PFSK-1 (cell line): Measurements from ENCODE around the gene MS4A8.

Experiments used
- FOXP2 ChIP-seq: optimal IDR thresholded peaks from 2 replicates; pipeline ENCODE3; 2011; ENCODE audit warnings: borderline replicate concordance, control low read depth, inconsistent platforms; ENCODE audit not compliant: insufficient read depth; ENCODE audit errors: extremely low read length, extremely low read depth
- POLR2AphosphoS5 ChIP-seq: IDR thresholded peaks from 2 replicates; pipeline ENCODE4 v1.6.1; 2012; ENCODE audit warnings: low read depth, mild to moderate bottlenecking, control low read depth, low read length, moderate library complexity
- SIN3A ChIP-seq: IDR thresholded peaks from 2 replicates; pipeline ENCODE4 v1.6.1; 2012; ENCODE audit warnings: mild to moderate bottlenecking, low read length, moderate library complexity, borderline replicate concordance; ENCODE audit not compliant: insufficient read depth
- TAF1 ChIP-seq: IDR thresholded peaks from 2 replicates; pipeline ENCODE4 v1.6.1; 2012; ENCODE audit warnings: low read length, control low read depth, borderline replicate concordance; ENCODE audit not compliant: insufficient read depth
- TF ChIP-seq, protein P1 (sequence below), 2 experiments: IDR thresholded peaks; 2 replicates each; pipeline versions ENCODE4 v1.6.1 to v1.8.0; 2011 to 2012; ENCODE audit warnings: low read depth in 2 of 2, low read length in 2 of 2, control low read depth in 1 of 2, inconsistent platforms in 1 of 2, mild to moderate bottlenecking in 1 of 2, moderate library complexity in 1 of 2; ENCODE audit not compliant: insufficient read depth in 1 of 2

The MS4A8 gene

DNA sequence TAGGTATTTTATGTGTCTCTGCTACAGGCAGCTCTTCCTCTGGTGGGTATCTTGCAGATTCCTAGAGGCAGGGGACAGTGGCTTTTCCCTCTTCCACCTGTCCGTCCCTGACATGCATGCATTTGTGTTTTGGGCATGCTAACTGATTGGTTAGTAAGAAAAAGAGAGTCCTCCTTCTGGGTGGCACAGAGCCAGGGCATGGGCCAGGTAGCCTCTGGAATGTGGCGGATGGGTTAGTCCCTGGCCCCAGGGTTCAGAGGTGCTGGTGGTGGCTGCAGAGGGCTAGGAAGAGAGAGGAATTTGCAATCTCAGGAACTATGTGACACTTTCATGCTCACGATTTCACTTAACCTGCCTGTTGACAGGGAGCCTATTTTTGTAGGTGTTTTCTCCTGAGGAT lies 51.5 kb downstream of the MS4A8 start:
- no peak for TF ChIP-seq POLR2AphosphoS5
- TF ChIP-seq, protein P1, sequence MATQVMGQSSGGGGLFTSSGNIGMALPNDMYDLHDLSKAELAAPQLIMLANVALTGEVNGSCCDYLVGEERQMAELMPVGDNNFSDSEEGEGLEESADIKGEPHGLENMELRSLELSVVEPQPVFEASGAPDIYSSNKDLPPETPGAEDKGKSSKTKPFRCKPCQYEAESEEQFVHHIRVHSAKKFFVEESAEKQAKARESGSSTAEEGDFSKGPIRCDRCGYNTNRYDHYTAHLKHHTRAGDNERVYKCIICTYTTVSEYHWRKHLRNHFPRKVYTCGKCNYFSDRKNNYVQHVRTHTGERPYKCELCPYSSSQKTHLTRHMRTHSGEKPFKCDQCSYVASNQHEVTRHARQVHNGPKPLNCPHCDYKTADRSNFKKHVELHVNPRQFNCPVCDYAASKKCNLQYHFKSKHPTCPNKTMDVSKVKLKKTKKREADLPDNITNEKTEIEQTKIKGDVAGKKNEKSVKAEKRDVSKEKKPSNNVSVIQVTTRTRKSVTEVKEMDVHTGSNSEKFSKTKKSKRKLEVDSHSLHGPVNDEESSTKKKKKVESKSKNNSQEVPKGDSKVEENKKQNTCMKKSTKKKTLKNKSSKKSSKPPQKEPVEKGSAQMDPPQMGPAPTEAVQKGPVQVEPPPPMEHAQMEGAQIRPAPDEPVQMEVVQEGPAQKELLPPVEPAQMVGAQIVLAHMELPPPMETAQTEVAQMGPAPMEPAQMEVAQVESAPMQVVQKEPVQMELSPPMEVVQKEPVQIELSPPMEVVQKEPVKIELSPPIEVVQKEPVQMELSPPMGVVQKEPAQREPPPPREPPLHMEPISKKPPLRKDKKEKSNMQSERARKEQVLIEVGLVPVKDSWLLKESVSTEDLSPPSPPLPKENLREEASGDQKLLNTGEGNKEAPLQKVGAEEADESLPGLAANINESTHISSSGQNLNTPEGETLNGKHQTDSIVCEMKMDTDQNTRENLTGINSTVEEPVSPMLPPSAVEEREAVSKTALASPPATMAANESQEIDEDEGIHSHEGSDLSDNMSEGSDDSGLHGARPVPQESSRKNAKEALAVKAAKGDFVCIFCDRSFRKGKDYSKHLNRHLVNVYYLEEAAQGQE (IDR thresholded peaks at IDR 0.05; ENCODE audit: insufficient read depth in 1 of 2, low read depth in 2 of 2, low read length in 2 of 2): no peak
- no peak for TF ChIP-seq TAF1
- TF ChIP-seq SIN3A: no peak
- no peak for TF ChIP-seq FOXP2

DNA sequence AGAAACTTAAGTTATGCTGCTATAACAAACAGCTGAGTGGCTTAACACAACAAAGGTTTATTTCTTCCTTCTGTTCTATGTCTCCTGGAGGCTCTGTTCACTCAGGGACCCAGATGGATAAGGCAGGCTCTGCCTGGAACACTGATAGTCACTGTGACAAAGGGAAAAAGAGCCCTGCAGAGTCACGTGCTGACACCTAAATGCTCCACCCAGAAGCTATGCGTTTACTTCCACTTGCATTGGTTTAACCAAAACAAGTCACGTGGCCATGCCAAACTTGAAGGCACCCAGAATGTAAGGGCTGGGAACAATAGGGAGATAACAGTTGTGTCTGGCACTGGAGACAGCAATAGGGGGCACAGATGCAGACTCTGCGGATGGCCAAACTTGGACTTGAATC lies 53.9 kb downstream of the MS4A8 start:
- TF ChIP-seq POLR2AphosphoS5 (no peak), TAF1 (no peak), SIN3A (no peak), FOXP2 (no peak)
- TF ChIP-seq, protein P1 (IDR thresholded peaks at IDR 0.05; ENCODE audit: insufficient read depth in 1 of 2, low read depth in 2 of 2, low read length in 2 of 2): no peak

DNA sequence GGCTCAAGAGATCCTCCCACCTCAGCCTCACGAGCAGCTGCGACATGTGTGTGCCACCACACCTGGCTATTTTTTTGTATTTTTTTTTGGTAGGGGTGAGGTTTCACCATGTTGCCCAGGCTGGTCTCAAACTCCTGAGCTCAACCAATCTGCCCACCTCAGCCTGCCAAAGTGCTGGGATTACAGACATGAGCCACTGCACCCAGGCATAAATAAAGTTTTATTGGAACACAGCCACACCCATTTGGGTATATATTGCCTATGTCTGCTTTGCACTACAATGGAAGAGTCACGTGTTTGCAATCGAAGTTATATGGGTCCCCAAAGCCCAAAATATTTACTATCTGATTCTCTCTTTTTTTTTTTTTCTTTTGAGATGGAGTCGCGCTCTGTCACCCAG lies 55.5 kb downstream of the MS4A8 start:
- TF ChIP-seq SIN3A (no peak), FOXP2 (no peak), TAF1 (no peak), POLR2AphosphoS5 (no peak)
- TF ChIP-seq, protein P1 (IDR thresholded peaks at IDR 0.05; ENCODE audit: insufficient read depth in 1 of 2, low read depth in 2 of 2, low read length in 2 of 2): no peak

DNA sequence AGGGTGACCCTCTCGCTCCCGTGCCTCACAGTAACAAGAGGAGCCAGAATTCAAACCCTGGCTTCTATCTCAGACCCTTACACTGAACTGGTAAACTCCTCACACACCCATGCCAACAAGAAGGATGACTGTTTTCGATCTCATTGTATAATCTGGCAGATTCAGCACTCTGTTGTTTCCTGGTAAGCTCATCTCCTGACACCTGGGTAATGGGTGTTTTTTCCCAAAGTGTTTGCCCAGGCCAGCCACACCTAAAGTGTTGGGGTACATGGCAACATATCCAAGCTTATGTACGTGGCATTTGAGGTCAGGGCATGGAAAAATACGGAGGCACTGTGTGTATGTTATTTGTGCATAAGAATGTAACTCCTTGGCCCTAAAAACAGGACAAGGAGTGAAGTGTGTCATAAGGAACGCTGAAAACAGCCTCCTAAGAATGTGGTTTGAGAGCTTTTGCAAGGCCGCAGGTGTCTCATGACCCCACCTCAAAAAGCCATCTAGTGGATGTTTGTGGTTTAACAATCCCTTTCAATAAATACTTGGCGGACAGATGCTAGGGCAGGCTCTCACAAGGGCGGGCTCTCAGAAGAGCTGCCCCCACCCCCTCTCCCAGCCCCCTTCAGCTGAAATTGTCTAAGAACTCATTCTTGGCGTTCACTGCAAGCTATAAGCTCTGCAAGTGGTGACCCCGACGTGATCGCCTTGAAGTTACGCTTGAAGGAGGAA lies 57.1 kb downstream of the MS4A8 start, which contains the start of gene MS4A15:
MS4A15 (plus strand) TSS at position 561 of the 726 bp plus-strand sequence. CDS start 6,867 bp downstream, outside the sequence.
- no peak for TF ChIP-seq SIN3A
- TF ChIP-seq, protein P1 (IDR thresholded peaks at IDR 0.05; ENCODE audit: insufficient read depth in 1 of 2, low read depth in 2 of 2, low read length in 2 of 2): no peak
- no peak for TF ChIP-seq TAF1
- no peak for TF ChIP-seq POLR2AphosphoS5
- TF ChIP-seq FOXP2: no peak
